ENCODE results near the gene SAMD3. TPM values are rescaled to one million over a fixed set of nuclear protein-coding genes. Genes with fewer than 3 reads are reported as not detected.

Gene SAMD3
- total and polyA plus RNA-seq, 2 of the 8 experiments (the other 6 are each of a cell fraction or from before 2014, with no cell fraction given): 1.8 to 1.9 TPM

DNA sequence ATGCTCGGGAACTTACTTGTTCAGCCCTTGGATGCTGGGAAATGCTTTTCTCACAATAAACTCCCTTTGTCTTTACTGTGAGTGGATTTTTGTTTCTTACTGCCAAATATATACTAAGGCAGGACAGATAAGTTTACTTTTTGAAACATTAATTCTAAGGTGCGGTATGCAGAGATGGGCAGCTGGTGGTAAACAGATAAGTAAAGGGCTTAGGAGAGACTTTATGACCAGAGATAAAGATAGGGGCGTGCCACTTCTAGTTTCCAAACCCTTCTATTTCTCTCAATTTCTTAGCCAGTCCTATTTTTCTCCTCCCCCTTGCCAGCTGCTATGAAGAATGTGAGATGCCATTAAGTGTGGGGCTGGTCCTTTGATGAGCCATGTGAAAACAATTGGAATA is 16.3 kb downstream of the SAMD3 start:
- Histone ChIP-seq H4K5ac (ENCODE audit: insufficient read length, low read depth, low read length) (no peak overlapping the region), H3K14ac (ENCODE audit: insufficient read length) (no peak overlapping the region), H3K18ac (ENCODE audit: extremely low read depth, low read length) (no peak overlapping the region; the same call in 1 of the 2 replicates), H3K4me2 (ENCODE audit: insufficient read depth in 1 of 2, low read depth in 2 of 2, low read length in 2 of 2) (no peak overlapping the region), H2BK120ac (replicated peaks; ENCODE audit: low read depth, low read length) (no peak overlapping the region), H2BK12ac (ENCODE audit: low read depth, low read length) (no peak overlapping the region), H3K4me1 (replicated peaks in 1 of 4; ENCODE audit: control insufficient read depth in 3 of 4, insufficient read depth in 4 of 4, low read length in 3 of 4) (peaks cover 2 to 11% (median 7%) of the 10 kb centered on the region in 4 experiments; a peak in 4 of 7 replicates), H2BK20ac (ENCODE audit: low read length) (no peak overlapping the region), H3K27me3 (replicated peaks in 1 of 4; ENCODE audit: control insufficient read depth in 3 of 4, extremely low read depth in 1 of 4, insufficient read depth in 3 of 4, low read length in 3 of 4) (no peaks in the 10 kb centered on the region), H3K4me3 (ENCODE audit: extremely low read depth in 1 of 4, insufficient read depth in 2 of 4, low read depth in 3 of 4, low read length in 4 of 4) (no peak overlapping the region), H2BK15ac (ENCODE audit: low read length) (no peak overlapping the region), H3K36me3 (ENCODE audit: control insufficient read depth in 2 of 4, insufficient read depth in 4 of 4, low read length in 3 of 4) (peaks cover 0 to 5% (median 0%) of the 10 kb centered on the region in 4 experiments; a peak in 2 of 8 replicates), H4K20me1 (replicated peaks in 1 of 2; ENCODE audit: control insufficient read depth in 1 of 2, insufficient read depth in 2 of 2, low read length in 2 of 2) (no peaks in the 10 kb centered on the region), H3K23ac (ENCODE audit: insufficient read length) (no peak overlapping the region), H3K9me3 (ENCODE audit: insufficient read depth in 2 of 2, low read depth in 1 of 2, low read length in 1 of 2) (peaks cover 5 to 8% of the 10 kb centered on the region in 2 experiments; a peak in 3 of 4 replicates), H2AFZ (ENCODE audit: low read length) (no peak overlapping the region), H3K27ac (ENCODE audit: low read depth, low read length) (no peak overlapping the region), H2BK5ac (ENCODE audit: low read depth, low read length) (no peak overlapping the region), H2AK5ac (ENCODE audit: low read depth, low read length) (no peak overlapping the region), H3K4ac (replicated peaks; ENCODE audit: insufficient read length, low read depth, low read length) (no peak overlapping the region), H4K8ac (ENCODE audit: extremely low read depth, insufficient read depth, low read length) (no peak overlapping the region), H3K56ac (replicated peaks; ENCODE audit: insufficient read length, low read depth, low read length) (no peak overlapping the region), H3K23me2 (ENCODE audit: low read depth, low read length) (no peaks in the 10 kb centered on the region; the same call in 1 of the 2 replicates), H4K91ac (replicated peaks; ENCODE audit: insufficient read length, low read length) (no peak overlapping the region), H3K79me2 (ENCODE audit: control insufficient read depth in 1 of 2, insufficient read depth in 2 of 2, low read length in 2 of 2) (no peaks in the 10 kb centered on the region), H3K9ac (replicated peaks in 1 of 4; ENCODE audit: extremely low read depth in 1 of 4, low read depth in 3 of 4, low read length in 3 of 4) (no peak overlapping the region), H3K79me1 (ENCODE audit: low read depth, low read length) (no peaks in the 10 kb centered on the region)
- CTCF ChIA-PET (ENCODE audit: partially characterized antibody): no interaction called here
- FAIRE-seq (no peak), DNase-seq (ENCODE audit: low read depth in 1 of 2, low spot score in 2 of 2) (no peak)
- TF ChIP-seq, protein P1, sequence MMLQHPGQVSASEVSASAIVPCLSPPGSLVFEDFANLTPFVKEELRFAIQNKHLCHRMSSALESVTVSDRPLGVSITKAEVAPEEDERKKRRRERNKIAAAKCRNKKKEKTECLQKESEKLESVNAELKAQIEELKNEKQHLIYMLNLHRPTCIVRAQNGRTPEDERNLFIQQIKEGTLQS (IDR thresholded peaks at IDR 0.05; ENCODE audit: insufficient read depth, low read depth, low read length): no peak
- TF ChIP-seq BCL11A (IDR thresholded peaks at IDR 0.05; ENCODE audit: low read depth in 2 of 2, low read length in 2 of 2) (no peak), SP1 (IDR thresholded peaks at IDR 0.05; ENCODE audit: low read depth, low read length) (no peak), NANOG (IDR thresholded peaks at IDR 0.05; ENCODE audit: insufficient read depth, low read depth, low read length, poor library complexity, severe bottlenecking) (no peak)
- whole genome bisulfite sequencing, 2 experiments (ENCODE audit: extremely low coverage in 1 of 2, insufficient coverage in 1 of 2, insufficient read length in 1 of 2, insufficient replicate concordance in 2 of 2, low coverage in 1 of 2, low lambda C conversion rate in 2 of 2, missing lambda C conversion rate in 1 of 2): 87% methylated on average over 3 of the region's 3 CpGs; no CpG with 5 or more reads in 1 of the 2 experiments
- POLR2A ChIA-PET (ENCODE audit: partially characterized antibody): no interaction called here

All from H1 (cell line).